ENCODE results near the gene SF3B5. TPM values are rescaled to one million over a fixed set of nuclear protein-coding genes. Genes with fewer than 3 reads are reported as not detected.

Gene SF3B5
- total and polyA plus RNA-seq, 2 of the 8 experiments (the other 6 are each of a cell fraction or from before 2014, with no cell fraction given), result 195 to 588 TPM

GRCh38 chr6:144053601-144054000 lies 41.8 kb downstream of the SF3B5 start (continued):
- TF ChIP-seq CHD2 (IDR thresholded peaks at IDR 0.05; ENCODE audit: low read length) (no peak), USF2 (IDR thresholded peaks at IDR 0.05; ENCODE audit: low read length) (no peak), CTCF (IDR thresholded peaks at IDR 0.05; ENCODE audit: control extremely low read depth in 1 of 3, insufficient read depth in 1 of 3, low read depth in 1 of 3, low read length in 3 of 3) (no peak)
